Measurements from ENCODE around the gene PDE6A.

Gene PDE6A

GRCh38 chr5:149904977-149905376 is 39.6 kb downstream of the PDE6A start:
- H3K9me2 ChIP-seq (replicated peaks; ENCODE audit: low read depth, low read length), result no peaks in the 10 kb centered on the region

GRCh38 chr5:149904293-149904886 is 40.2 kb downstream of the PDE6A start:
- Histone ChIP-seq H3K9ac (ENCODE audit: low read depth, low read length, poor library complexity, severe bottlenecking) (no peak overlapping the region), H3K79me2 (ENCODE audit: insufficient read depth, low read length) (no peaks in the 10 kb centered on the region), H3K4me2 (ENCODE audit: low read depth, low read length, poor library complexity, severe bottlenecking) (no peak overlapping the region), H4K20me1 (ENCODE audit: insufficient read depth, low read length, poor library complexity, severe bottlenecking) (no peaks in the 10 kb centered on the region), H3K36me3 (ENCODE audit: insufficient read depth, low read length) (no peaks in the 10 kb centered on the region), H3K9me3 (ENCODE audit: insufficient read depth, low read depth, low read length) (no peaks in the 10 kb centered on the region), H3K4me1 (ENCODE audit: insufficient read depth, low read length, poor library complexity, severe bottlenecking) (no peaks in the 10 kb centered on the region), H3K27me3 (ENCODE audit: insufficient read depth, low read length, poor library complexity, severe bottlenecking) (no peaks in the 10 kb centered on the region), H3F3A (ENCODE audit: low read depth) (no peaks in the 10 kb centered on the region), H3K9me2 (replicated peaks; ENCODE audit: low read depth, low read length) (no peaks in the 10 kb centered on the region), H2AFZ (ENCODE audit: low read length) (no peak overlapping the region), H3K4me3 (ENCODE audit: low read length, poor library complexity, severe bottlenecking) (no peak overlapping the region)
- TF ChIP-seq CTCF (conservative IDR thresholded peaks at IDR 0.05; ENCODE audit: low read length), result no peak
- TF ChIP-seq EZH2phosphoT487 (IDR thresholded peaks at IDR 0.05; ENCODE audit: borderline replicate concordance), result no peak

More at GRCh38 chr5:149904977-149905376, 39.6 kb downstream of the PDE6A start:
- Histone ChIP-seq H3K9me3 (ENCODE audit: insufficient read depth, low read depth, low read length) (no peaks in the 10 kb centered on the region), H3K4me3 (ENCODE audit: low read length, poor library complexity, severe bottlenecking) (no peak overlapping the region), H3K79me2 (ENCODE audit: insufficient read depth, low read length) (no peaks in the 10 kb centered on the region), H3K4me2 (ENCODE audit: low read depth, low read length, poor library complexity, severe bottlenecking) (no peak overlapping the region), H3K4me1 (ENCODE audit: insufficient read depth, low read length, poor library complexity, severe bottlenecking) (no peaks in the 10 kb centered on the region), H4K20me1 (ENCODE audit: insufficient read depth, low read length, poor library complexity, severe bottlenecking) (no peaks in the 10 kb centered on the region), H3K27me3 (ENCODE audit: insufficient read depth, low read length, poor library complexity, severe bottlenecking) (no peaks in the 10 kb centered on the region), H3F3A (ENCODE audit: low read depth) (no peaks in the 10 kb centered on the region), H3K9ac (ENCODE audit: low read depth, low read length, poor library complexity, severe bottlenecking) (no peak overlapping the region), H2AFZ (ENCODE audit: low read length) (no peak overlapping the region), H3K36me3 (ENCODE audit: insufficient read depth, low read length) (no peaks in the 10 kb centered on the region)
- TF ChIP-seq CTCF (conservative IDR thresholded peaks at IDR 0.05; ENCODE audit: low read length), result no peak
- no peak for TF ChIP-seq EZH2phosphoT487 (IDR thresholded peaks at IDR 0.05; ENCODE audit: borderline replicate concordance)

GRCh38 chr5:149903404-149903803 is 41.2 kb downstream of the PDE6A start:
- H3F3A ChIP-seq (ENCODE audit: low read depth), result no peaks in the 10 kb centered on the region
- H3K27me3 ChIP-seq (ENCODE audit: insufficient read depth, low read length, poor library complexity, severe bottlenecking), result no peaks in the 10 kb centered on the region
- no peaks in the 10 kb centered on the region for H3K79me2 ChIP-seq (ENCODE audit: insufficient read depth, low read length)
- H3K4me2 ChIP-seq (ENCODE audit: low read depth, low read length, poor library complexity, severe bottlenecking), result no peak overlapping the region
- H3K9me2 ChIP-seq (replicated peaks; ENCODE audit: low read depth, low read length), result no peaks in the 10 kb centered on the region
- no peaks in the 10 kb centered on the region for H4K20me1 ChIP-seq (ENCODE audit: insufficient read depth, low read length, poor library complexity, severe bottlenecking)
- no peaks in the 10 kb centered on the region for H3K9me3 ChIP-seq (ENCODE audit: insufficient read depth, low read depth, low read length)
- H3K4me3 ChIP-seq (ENCODE audit: low read length, poor library complexity, severe bottlenecking), result no peak overlapping the region
- no peaks in the 10 kb centered on the region for H3K36me3 ChIP-seq (ENCODE audit: insufficient read depth, low read length)
- no peak overlapping the region for H2AFZ ChIP-seq (ENCODE audit: low read length)
- no peak overlapping the region for H3K9ac ChIP-seq (ENCODE audit: low read depth, low read length, poor library complexity, severe bottlenecking)
- TF ChIP-seq EZH2phosphoT487 (IDR thresholded peaks at IDR 0.05; ENCODE audit: borderline replicate concordance), result no peak
- TF ChIP-seq CTCF (conservative IDR thresholded peaks at IDR 0.05; ENCODE audit: low read length), result no peak
- H3K4me1 ChIP-seq (ENCODE audit: insufficient read depth, low read length, poor library complexity, severe bottlenecking), result no peaks in the 10 kb centered on the region

Data from Loucy (cell line).